GM18858 (cell line): ENCODE results near the gene DMRTA1.
"Not testable (repeated sequence)": the region's sequence is repeated elsewhere in the genome, so short reads cannot be mapped to it uniquely, and the experiment has no call there.

Experiments used
- ATAC-seq: cut with Tn5 transposase; IDR thresholded peaks from one replicate; pipeline ENCODE4 v1.9.1; 2021; ENCODE audit not compliant: unreplicated experiment

DMRTA1 gene

GRCh38 chr9:22446589-22446949, at the start of gene DMRTA1:
Gene DMRTA1, plus strand, starts transcription at chr9:22446824. Its CDS starts 242 bp downstream, at chr9:22447066.
- no peak for ATAC-seq

GRCh38 chr9:22401671-22402070, 45.0 kb upstream of the DMRTA1 start:
- no peak for ATAC-seq

GRCh38 chr9:22405869-22406659, 40.6 kb upstream of the DMRTA1 start:
- no peak for ATAC-seq

DNA sequence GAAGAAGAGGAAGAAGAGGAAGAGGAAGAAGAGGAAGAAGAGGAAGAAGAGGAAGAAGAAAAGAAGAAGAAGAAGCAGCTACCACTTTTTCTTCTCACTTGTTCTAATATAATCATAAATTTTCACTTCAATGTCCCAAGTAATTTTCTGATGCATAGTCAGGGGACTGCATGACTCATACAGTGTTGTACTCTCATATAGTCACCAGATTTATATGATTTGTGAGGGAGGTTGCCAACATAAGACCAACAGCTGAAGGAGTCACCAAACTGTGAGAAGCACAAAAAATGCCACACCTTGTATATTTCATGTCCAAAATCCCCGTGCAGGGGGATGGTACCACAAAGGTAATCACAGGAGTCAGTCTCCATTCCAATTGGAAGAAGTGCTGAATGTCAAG, 32.7 kb upstream of the DMRTA1 start:
- ATAC-seq = no peak

DNA sequence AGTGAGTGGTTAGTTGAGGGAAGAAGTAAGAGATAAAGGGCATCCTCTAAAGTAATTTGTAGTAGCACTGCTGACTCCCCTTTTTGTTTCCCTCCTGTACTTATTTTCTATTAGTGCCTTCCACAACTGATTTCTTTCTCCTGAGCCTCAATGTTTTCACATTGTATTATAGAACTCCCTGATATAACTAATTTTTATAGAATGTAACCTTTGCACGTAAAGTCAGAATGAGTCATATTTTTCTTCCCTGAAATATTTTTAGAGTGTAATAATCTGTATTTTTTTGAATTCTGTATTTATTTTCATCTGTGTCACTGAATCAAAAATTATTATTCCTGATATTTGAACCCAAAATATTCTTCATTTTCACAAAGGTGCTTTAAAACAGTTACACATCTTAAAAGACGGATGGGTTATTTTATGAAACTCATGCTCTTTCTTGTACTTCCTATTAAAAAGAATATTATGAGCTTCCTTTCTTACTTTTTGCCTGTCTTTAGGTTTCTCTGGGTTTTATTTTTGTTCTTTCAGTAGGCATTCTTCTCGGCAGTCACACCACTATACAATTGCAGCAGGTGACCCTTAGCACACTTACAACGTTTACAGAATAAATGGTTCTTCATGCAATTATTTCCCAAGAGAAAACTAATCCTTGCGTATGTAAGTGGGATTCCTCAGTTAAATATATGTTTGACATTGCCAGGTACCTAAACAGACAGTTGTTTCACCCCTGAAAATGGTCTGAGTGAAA, 30.5 kb upstream of the DMRTA1 start:
- no peak for ATAC-seq

- no peak for ATAC-seq
These were observed 29.9 kb upstream of the DMRTA1 start for GRCh38 chr9:22416692-22417060.

GRCh38 chr9:22423566-22423965, 23.1 kb upstream of the DMRTA1 start:
- no peak for ATAC-seq

DNA sequence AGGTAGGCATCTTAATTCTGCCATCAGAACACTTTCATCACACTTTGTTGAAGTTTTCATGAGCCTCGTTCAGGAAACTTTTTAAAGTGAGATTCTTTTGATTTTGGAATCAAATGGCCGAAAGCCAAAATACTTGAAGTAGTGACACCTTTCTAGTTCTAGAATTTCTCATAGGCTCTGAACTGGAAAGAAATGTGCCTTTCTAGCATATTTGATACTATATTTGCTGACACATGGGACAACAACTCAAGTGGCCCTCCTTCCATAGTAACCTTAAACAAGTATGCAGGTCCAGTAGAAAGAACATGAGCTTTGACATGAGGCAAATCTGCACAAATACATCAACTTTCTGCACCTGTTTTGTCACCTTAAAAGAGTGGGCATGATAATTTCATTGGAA, 22.0 kb upstream of the DMRTA1 start:
- ATAC-seq = no peak

DNA sequence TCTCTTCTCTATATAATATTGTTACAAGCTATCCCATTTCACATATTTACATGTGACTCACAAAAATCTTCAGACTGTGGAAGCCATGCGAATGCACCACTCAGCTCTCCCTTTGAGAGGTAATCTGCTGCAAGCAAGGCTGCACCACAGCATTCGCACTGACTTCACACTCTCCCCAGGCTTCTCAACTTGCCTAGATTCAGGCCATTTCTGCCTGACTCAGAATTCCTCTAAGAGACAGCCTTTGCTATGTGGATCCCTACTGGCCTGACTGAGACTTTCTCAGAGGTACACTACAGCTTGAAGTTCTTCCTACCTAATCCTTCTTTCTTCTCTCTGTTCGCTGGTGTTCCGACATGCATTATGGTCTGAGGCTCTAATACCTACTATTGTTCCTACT, 21.1 kb upstream of the DMRTA1 start:
- ATAC-seq = no peak

DNA sequence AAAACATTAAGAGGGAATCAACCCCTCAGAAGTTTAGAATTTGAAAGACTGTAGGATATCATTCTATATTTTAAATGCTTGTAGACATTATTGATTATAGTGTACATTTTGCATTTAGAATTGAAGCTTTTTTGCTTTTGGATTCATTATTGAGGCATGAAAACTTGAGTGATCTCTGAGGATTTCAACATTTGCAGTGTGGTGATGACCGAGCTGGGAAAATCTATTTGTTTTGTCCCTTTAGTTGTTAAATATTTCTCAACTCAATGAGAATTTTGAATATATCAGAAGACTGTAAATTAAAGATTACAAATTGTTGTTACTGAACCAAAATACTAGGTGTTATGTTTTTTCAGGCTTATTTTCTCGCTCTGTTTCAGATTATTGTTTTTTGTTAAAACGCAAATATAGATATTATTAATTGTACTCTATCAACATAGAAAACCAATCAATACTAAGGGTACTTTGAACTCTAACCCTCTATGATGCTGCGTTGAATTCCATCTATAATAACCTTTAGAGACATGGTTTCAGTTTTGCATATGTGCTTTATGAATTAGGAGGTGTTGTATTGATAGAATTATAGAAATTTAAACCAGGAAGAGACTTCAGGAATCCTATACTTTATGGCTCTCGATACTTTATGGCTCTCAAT, 19.3 kb upstream of the DMRTA1 start:
- ATAC-seq = no peak

DNA sequence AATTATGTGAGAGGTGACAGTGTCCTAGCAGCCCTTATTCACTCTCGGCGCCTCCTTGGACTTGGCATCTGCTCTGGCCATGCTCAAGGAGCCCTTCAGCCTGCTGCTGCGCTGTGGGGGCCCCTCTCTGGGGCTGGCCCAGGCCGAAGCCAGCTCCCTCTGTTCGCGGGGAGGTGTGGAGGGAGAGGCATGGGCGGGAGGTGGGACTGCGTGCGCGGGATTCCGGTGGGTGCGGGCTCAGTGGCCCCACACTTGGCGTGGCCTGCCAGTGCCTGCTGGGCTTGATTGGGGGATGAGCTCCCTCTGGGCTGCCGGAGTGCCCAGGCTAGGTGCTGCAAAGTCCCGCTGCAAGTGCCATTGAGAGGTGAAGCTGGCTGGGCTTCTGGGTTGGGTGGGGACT, 12.9 kb upstream of the DMRTA1 start:
- ATAC-seq = no peak

DNA sequence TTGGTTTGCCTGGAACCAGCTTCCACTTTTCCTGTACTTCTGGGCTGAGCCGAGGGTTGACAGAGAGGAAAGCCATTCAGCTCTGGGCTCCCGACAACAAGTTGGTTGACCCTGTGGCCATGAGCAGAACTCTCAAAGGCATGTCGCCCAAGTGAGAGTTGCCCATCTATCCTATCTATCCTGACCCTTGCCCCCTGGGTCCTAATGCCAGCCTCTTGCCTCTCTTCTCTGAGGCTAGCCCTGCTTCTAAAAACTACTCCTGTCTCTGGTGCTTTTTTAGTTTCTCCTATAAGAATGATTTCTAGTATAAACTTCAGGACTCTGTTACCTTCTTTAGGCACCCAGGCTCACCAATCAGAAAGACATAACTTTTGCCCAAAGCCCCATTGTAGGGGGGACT, 11.4 kb upstream of the DMRTA1 start:
- not testable (repeated sequence) for ATAC-seq

GRCh38 chr9:22437461-22438067, 9.1 kb upstream of the DMRTA1 start:
- not testable (repeated sequence) for ATAC-seq

- ATAC-seq = no peak
These were observed 5.8 kb upstream of the DMRTA1 start for GRCh38 chr9:22440841-22441240.

GRCh38 chr9:22446950-22447617, 460 bp downstream of the DMRTA1 start:
- ATAC-seq = peak; percentile 71

- ATAC-seq = no peak
These were observed 1.1 kb downstream of the DMRTA1 start for GRCh38 chr9:22447618-22448305.

DNA sequence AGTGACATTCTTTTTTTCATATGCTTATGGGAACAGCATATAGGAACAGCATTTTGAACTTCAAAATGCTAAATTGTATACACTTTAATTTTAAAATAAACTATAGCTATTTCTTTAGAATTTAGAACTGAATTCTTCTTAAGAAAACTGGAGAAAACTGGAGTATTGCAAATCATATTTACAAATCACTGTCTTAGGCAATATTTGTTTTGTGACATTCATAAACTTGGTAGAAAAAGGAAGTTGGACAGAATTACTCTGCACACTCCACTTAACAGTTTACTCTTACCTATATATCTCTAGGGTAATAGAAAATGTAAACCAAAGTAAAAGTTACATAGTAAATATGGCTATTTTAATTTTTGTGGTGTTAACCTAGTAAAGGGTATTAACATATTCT, 3.1 kb downstream of the DMRTA1 start:
- ATAC-seq = no peak

- ATAC-seq = peak; percentile 64
These were observed 5.9 kb downstream of the DMRTA1 start for GRCh38 chr9:22452415-22453010.

- no peak for ATAC-seq
These were observed 7.4 kb downstream of the DMRTA1 start for GRCh38 chr9:22454016-22454415.

DNA sequence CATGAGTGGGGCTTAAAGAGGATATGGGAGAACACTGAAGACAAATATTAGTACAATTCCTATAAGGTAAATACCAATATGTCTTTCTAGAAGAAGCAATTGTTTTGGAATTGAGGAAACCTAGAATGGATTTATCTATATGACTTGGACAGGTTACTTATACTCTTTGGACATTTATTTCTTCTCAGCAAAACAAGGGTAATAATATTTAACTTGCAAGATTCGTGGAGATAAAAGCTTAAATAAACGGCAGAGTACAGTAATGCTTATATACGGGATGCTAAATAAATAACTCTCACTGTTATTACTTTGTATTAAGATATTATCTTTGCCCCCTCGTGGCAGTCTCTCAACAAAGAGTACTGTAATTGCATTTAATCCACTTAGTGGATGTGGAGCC, 8.6 kb downstream of the DMRTA1 start:
- no peak for ATAC-seq
